Neuron (in vitro differentiated cells): Measurements from ENCODE around the gene NLGN1.

Experiments used
- H2AFZ ChIP-seq: one replicate; pipeline ENCODE4 v1.6.1; 2013; ENCODE audit warnings: low read depth, mild to moderate bottlenecking, inconsistent platforms, low read length, moderate library complexity
- H3K27me3 ChIP-seq: one replicate; pipeline ENCODE4 v1.6.1; 2013; ENCODE audit warnings: low read length; ENCODE audit not compliant: insufficient read depth
- H3K36me3 ChIP-seq: one replicate; pipeline ENCODE4 v1.6.1; 2013; ENCODE audit warnings: low read length; ENCODE audit not compliant: insufficient read depth
- H3K4me1 ChIP-seq: one replicate; pipeline ENCODE4 v1.6.1; 2013; ENCODE audit warnings: low read length; ENCODE audit not compliant: insufficient read depth
- H3K4me3 ChIP-seq: 2 replicates; pipeline ENCODE4 v1.5.1; 2013; ENCODE audit warnings: mild to moderate bottlenecking, low read length, moderate library complexity
- H3K9me3 ChIP-seq: one replicate; pipeline ENCODE4 v1.6.1; 2013; ENCODE audit warnings: low read length

The NLGN1 gene

DNA sequence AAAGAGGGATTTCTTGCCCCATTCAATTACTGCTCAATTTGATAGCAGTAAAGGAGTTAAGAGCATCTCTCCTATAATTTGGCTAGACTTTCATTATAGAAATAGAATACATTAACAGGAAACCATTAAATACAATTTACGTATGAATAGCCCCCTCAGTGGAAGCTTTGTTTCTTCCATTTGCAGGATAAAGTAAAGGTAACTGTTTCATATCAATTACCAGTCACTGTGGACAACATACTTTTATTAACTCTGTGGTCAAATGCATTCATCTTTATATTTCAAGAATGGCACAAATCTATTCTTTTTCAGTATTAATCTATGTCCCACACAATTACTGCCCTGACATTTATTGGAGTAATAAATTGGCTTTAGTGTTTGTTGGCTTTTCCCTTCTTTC, 613.4 kb downstream of the NLGN1 start:
- no peaks in the 10 kb centered on the region for H3K36me3 ChIP-seq
- H3K9me3 ChIP-seq, result no peaks in the 10 kb centered on the region
- no peak overlapping the region for H2AFZ ChIP-seq
- no peak overlapping the region for H3K4me3 ChIP-seq
- no peaks in the 10 kb centered on the region for H3K27me3 ChIP-seq
- H3K4me1 ChIP-seq, result peaks cover 2% of the 10 kb centered on the region

DNA sequence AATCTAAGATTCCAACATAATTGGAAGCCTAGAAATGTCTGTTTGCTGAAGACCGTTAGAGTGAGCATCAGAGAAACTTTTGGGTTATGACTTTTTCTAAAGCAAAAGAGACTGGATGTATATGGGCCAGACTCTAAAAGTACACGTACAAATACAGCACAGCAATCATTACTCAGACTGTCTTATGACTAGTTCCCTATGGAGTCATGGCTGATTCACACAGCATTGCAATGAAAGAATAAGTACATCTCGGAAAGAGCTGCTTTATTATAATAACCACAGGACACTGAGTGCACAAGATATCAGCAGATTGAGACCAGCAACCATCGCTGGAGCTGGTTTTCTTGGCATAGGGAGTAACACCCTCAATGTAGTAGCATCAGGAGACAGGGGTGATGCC, 618.6 kb downstream of the NLGN1 start:
- Histone ChIP-seq H2AFZ (no peak overlapping the region), H3K9me3 (no peaks in the 10 kb centered on the region), H3K4me3 (no peak overlapping the region), H3K36me3 (no peaks in the 10 kb centered on the region), H3K27me3 (no peaks in the 10 kb centered on the region), H3K4me1 (no peaks in the 10 kb centered on the region)

- H3K4me3 ChIP-seq, result no peak overlapping the region
- H2AFZ ChIP-seq, result no peak overlapping the region
- H3K36me3 ChIP-seq, result no peaks in the 10 kb centered on the region
- H3K4me1 ChIP-seq, result peaks cover 8% of the 10 kb centered on the region
- no peaks in the 10 kb centered on the region for H3K9me3 ChIP-seq
- no peaks in the 10 kb centered on the region for H3K27me3 ChIP-seq
Measured at GRCh38 chr3:174020156-174020555, 622.6 kb downstream of the NLGN1 start.

DNA sequence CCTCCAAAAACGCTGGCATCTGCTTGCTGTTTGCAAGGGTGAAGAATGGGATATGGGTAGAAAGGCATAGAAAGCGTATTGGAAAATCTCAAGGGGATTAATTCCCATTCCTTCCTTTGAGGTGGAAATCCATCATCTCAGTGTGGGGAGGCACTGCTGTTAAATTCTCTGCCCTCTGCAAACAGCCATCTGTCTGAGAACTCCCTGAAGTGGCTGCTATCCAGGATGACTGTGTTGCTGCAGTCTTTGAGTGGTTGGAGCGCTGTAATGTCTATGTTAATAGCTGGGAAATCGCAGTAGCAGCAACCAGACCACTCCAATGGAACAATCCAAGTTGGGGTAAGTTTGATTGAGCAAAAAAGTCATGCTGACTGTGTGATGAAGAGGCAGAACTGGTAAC, 625.9 kb downstream of the NLGN1 start:
- H3K36me3 ChIP-seq, result no peaks in the 10 kb centered on the region
- no peaks in the 10 kb centered on the region for H3K27me3 ChIP-seq
- H3K4me3 ChIP-seq, result no peak overlapping the region
- H3K4me1 ChIP-seq, result peaks cover 8% of the 10 kb centered on the region
- no peak overlapping the region for H2AFZ ChIP-seq
- H3K9me3 ChIP-seq, result no peaks in the 10 kb centered on the region

DNA sequence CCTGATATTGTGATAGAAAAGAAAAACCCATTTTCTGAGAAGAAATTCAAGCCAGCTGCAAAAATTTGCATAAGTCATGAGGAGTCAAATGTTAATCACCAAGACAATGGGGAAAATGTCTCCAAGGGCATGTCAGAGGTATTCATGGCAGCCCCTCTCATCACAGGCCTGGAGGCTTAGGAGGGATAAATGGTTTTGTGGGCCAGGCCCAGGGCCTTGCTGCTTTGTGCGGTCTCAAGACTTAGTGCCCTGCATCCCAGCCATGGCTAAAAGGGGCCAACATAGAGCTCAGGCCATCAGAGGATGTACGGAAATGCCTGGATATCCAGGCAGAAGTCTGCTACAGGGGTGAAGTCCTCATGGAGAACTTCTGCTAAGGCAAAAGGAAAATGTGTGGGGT, 631.1 kb downstream of the NLGN1 start:
- H3K4me3 ChIP-seq, result no peak overlapping the region
- no peaks in the 10 kb centered on the region for H3K27me3 ChIP-seq
- no peaks in the 10 kb centered on the region for H3K36me3 ChIP-seq
- peaks cover 8% of the 10 kb centered on the region for H3K9me3 ChIP-seq
- no peak overlapping the region for H2AFZ ChIP-seq
- peaks cover 6% of the 10 kb centered on the region for H3K4me1 ChIP-seq

- no peaks in the 10 kb centered on the region for H3K9me3 ChIP-seq
- H3K36me3 ChIP-seq, result no peaks in the 10 kb centered on the region
- H3K4me3 ChIP-seq, result no peak overlapping the region
- H2AFZ ChIP-seq, result no peak overlapping the region
- H3K4me1 ChIP-seq, result no peaks in the 10 kb centered on the region
- H3K27me3 ChIP-seq, result no peaks in the 10 kb centered on the region
Measured at GRCh38 chr3:174035328-174035886, 637.9 kb downstream of the NLGN1 start.

DNA sequence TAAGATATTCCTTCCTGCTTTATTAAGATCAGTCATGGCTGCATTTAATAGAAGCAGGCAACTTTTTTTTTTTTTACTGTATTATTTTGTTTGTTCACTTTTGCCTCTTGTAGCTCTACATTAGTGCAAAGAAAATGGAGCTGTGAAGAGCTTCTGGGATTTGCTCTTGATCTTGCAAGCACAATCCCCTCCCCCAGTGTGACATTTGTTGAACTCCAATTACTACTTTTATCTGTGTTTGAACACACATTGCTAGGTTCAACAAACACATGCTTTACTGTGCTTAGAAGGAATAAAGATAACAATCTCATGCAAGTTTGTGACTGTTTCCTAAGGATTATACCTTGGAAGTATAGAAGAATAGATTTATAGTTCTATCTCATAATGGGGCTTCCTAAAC, 648.8 kb downstream of the NLGN1 start:
- no peaks in the 10 kb centered on the region for H3K9me3 ChIP-seq
- no peaks in the 10 kb centered on the region for H3K4me1 ChIP-seq
- H3K27me3 ChIP-seq, result no peaks in the 10 kb centered on the region
- H2AFZ ChIP-seq, result no peak overlapping the region
- H3K4me3 ChIP-seq, result no peak overlapping the region
- H3K36me3 ChIP-seq, result no peaks in the 10 kb centered on the region

DNA sequence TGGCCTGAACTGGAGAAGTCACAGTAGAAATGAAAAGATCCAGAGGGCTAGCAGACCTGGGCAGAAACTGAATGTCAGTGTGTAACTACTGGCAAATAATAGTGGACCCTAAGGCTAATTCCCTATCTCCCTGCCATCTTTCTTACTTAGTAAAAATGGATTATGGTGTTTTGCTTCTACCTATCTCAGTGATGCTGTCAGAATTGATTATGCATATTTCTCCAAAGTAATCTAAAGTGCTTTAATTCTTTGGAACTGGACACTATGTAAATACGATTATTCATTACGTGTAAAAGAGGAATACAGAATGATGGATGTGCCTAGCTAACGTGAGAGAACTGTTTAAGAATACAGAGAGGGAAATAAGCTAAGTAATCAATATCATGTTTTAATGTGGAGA, 651.9 kb downstream of the NLGN1 start:
- Histone ChIP-seq H2AFZ (no peak overlapping the region), H3K36me3 (no peaks in the 10 kb centered on the region), H3K4me1 (no peaks in the 10 kb centered on the region), H3K9me3 (no peaks in the 10 kb centered on the region), H3K4me3 (no peak overlapping the region), H3K27me3 (no peaks in the 10 kb centered on the region)

GRCh38 chr3:174051191-174051590, 653.6 kb downstream of the NLGN1 start:
- H3K27me3 ChIP-seq, result no peaks in the 10 kb centered on the region
- H3K36me3 ChIP-seq, result no peaks in the 10 kb centered on the region
- no peak overlapping the region for H3K4me3 ChIP-seq
- H3K9me3 ChIP-seq, result no peaks in the 10 kb centered on the region
- H2AFZ ChIP-seq, result no peak overlapping the region
- no peaks in the 10 kb centered on the region for H3K4me1 ChIP-seq

GRCh38 chr3:174058804-174059203, 661.3 kb downstream of the NLGN1 start:
- H3K27me3 ChIP-seq, result no peaks in the 10 kb centered on the region
- H3K9me3 ChIP-seq, result no peaks in the 10 kb centered on the region
- H3K4me3 ChIP-seq, result no peak overlapping the region
- no peaks in the 10 kb centered on the region for H3K4me1 ChIP-seq
- H3K36me3 ChIP-seq, result no peaks in the 10 kb centered on the region
- no peak overlapping the region for H2AFZ ChIP-seq

GRCh38 chr3:174060431-174060830, 662.9 kb downstream of the NLGN1 start:
- Histone ChIP-seq H3K4me1 (no peaks in the 10 kb centered on the region), H2AFZ (no peak overlapping the region), H3K36me3 (no peaks in the 10 kb centered on the region), H3K27me3 (no peaks in the 10 kb centered on the region), H3K9me3 (no peaks in the 10 kb centered on the region), H3K4me3 (no peak overlapping the region)

DNA sequence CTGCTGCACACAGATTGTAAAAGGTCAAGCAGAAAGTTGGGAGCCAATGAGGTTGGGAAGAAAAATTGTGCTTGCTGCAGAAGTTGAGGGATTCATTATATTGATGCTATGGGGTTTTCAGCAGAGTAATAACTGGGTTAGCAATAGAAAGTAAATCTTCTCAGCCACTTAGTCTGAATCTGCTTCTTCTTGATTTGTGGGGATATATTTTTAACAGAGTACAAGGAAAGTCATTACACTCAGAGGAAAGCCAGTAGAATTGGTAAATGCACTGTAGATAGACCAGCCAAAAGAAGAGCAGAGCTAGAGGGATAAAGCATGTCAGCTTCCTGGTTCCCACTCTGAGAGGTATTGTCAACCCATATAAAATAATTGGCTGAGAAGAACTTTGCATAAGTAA, 663.6 kb downstream of the NLGN1 start:
- H3K9me3 ChIP-seq, result no peaks in the 10 kb centered on the region
- H3K4me3 ChIP-seq, result no peak overlapping the region
- no peak overlapping the region for H2AFZ ChIP-seq

DNA sequence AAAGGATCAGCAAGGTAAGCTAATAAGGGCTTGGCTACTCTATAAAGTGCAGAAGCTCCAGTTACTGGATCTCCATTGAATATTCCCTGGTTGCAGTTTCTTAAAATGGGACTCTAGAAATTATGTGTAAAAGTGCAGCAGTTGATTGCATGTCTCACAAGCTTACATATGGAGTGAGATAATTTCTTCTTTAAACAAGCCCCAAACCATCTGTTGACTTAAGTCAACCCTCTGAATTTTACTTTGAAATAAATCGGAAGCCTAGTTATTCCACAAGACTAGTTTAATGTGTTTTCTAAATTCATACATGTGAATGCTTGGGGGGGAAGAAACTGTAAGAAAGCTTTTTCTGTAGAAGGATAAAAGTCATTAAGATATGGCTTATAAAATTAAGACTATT, 664.2 kb downstream of the NLGN1 start:
- Histone ChIP-seq H3K36me3 (no peaks in the 10 kb centered on the region), H3K27me3 (no peaks in the 10 kb centered on the region)

More for the DNA sequence above, 663.6 kb downstream of the NLGN1 start:
- no peaks in the 10 kb centered on the region for H3K36me3 ChIP-seq
- H3K4me1 ChIP-seq, result no peaks in the 10 kb centered on the region
- H3K27me3 ChIP-seq, result no peaks in the 10 kb centered on the region

DNA sequence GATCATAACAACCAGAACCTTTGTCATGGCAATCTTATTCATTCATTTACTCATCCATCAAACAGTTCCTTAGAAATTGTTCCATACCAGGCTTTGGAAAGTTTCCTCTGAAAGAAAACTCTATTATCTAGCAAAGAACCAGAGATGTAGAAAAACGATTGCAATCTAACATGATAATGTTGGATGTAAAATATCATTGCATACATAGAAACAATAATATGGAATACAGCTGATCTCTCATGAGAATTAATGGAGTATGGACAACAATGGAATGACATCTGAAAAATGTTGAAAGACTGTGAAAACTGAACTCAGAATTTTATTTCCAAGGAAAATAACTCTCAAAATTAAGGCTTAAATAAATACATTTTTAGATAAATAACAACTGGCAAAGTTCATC, 665.4 kb downstream of the NLGN1 start:
- Histone ChIP-seq H2AFZ (no peak overlapping the region), H3K4me1 (no peaks in the 10 kb centered on the region), H3K9me3 (no peaks in the 10 kb centered on the region), H3K4me3 (no peak overlapping the region), H3K27me3 (no peaks in the 10 kb centered on the region), H3K36me3 (no peaks in the 10 kb centered on the region)

More for the DNA sequence above, 664.2 kb downstream of the NLGN1 start:
- Histone ChIP-seq H3K4me3 (no peak overlapping the region), H3K4me1 (no peaks in the 10 kb centered on the region), H2AFZ (no peak overlapping the region), H3K9me3 (no peaks in the 10 kb centered on the region)
